Brain microvascular endothelial cell (primary cell): ENCODE measurements around the gene VAMP1.

ENCODE experiments used
- DNase-seq: peaks from one replicate; pipeline ENCODE4 v3.0.0-alpha.2; 2020
- H3K27ac ChIP-seq: fragments of 250-450 bp; sonication (Bioruptor Pico); 2 replicates; pipeline ENCODE4 v1.5.1; 2020; ENCODE audit warnings: mild to moderate bottlenecking, moderate library complexity
- H3K27me3 ChIP-seq: fragments of 250-450 bp; sonication (Bioruptor Pico); replicated peaks from 2 replicates; pipeline ENCODE4 v1.5.1; 2020; ENCODE audit warnings: mild to moderate bottlenecking
- H3K36me3 ChIP-seq: fragments of 250-450 bp; sonication (Bioruptor Pico); replicated peaks from 2 replicates; pipeline ENCODE4 v1.5.1; 2020; ENCODE audit warnings: mild to moderate bottlenecking
- H3K4me3 ChIP-seq: 2 replicates; pipeline ENCODE4 v1.5.1; 2011; ENCODE audit warnings: low read depth, mild to moderate bottlenecking, control low read depth, low read length, moderate library complexity
- CTCF ChIP-seq: IDR thresholded peaks from 2 replicates; pipeline ENCODE4 v1.5.1; 2011; ENCODE audit warnings: low read depth, mild to moderate bottlenecking, moderate library complexity, low read length, control low read depth, inconsistent platforms; ENCODE audit errors: missing control alignments
- in situ Hi-C: cut with HindIII; loops from 2 replicates; pipeline ENCODE4 v1.10.0; 2017; ENCODE audit warnings: low sequenced_read_pairs, low pct_ligation_motif_present

Gene VAMP1

GRCh38 chr12:6452944-6453630 lies 17.4 kb downstream of the VAMP1 start:
- H3K4me3 ChIP-seq: no peak overlapping the region
- H3K27ac ChIP-seq: no peak overlapping the region
- in situ Hi-C loops: no loop called here
- H3K36me3 ChIP-seq: peaks cover 7% of the 10 kb centered on the region
- no peaks in the 10 kb centered on the region for H3K27me3 ChIP-seq
- TF ChIP-seq CTCF: no peak
- DNase-seq: no peak

GRCh38 chr12:6452245-6452943 lies 18.1 kb downstream of the VAMP1 start:
- Histone ChIP-seq H3K36me3 (peaks cover 1% of the 10 kb centered on the region), H3K4me3 (peak overlapping the region; percentile 70), H3K27me3 (no peaks in the 10 kb centered on the region), H3K27ac (peak overlapping the region; percentile 85)
- in situ Hi-C loops: no loop called here
- no peak for DNase-seq
- TF ChIP-seq CTCF: no peak

GRCh38 chr12:6451348-6452244 lies 18.9 kb downstream of the VAMP1 start, which contains the start of gene TAPBPL:
TSS of gene TAPBPL (plus strand) at chr12:6452042. CDS start at chr12:6452249, 207 bp downstream.
- DNase-seq: peak; percentile 70
- TF ChIP-seq CTCF: no peak
- Histone ChIP-seq H3K27me3 (no peaks in the 10 kb centered on the region), H3K4me3 (peak within 1 kb of the TSS; percentile 70), H3K27ac (peak within 1 kb of the TSS; percentile 85), H3K36me3 (no peaks in the 10 kb centered on the region)
- in situ Hi-C loops: no loop called here

- Histone ChIP-seq H3K36me3 (no peaks in the 10 kb centered on the region), H3K27ac (peak overlapping the region; percentile 85), H3K27me3 (no peaks in the 10 kb centered on the region), H3K4me3 (peak overlapping the region; percentile 70)
- no peak for TF ChIP-seq CTCF
- in situ Hi-C loops: no loop called here
- no peak for DNase-seq
Measured at GRCh38 chr12:6450869-6451347, 19.6 kb downstream of the VAMP1 start.

GRCh38 chr12:6450091-6450868 lies 20.2 kb downstream of the VAMP1 start:
- no peak for TF ChIP-seq CTCF
- Histone ChIP-seq H3K27me3 (no peaks in the 10 kb centered on the region), H3K27ac (no peak overlapping the region), H3K4me3 (peak overlapping the region; percentile 70), H3K36me3 (no peaks in the 10 kb centered on the region)
- in situ Hi-C loops: no loop called here
- DNase-seq: no peak
